ENCODE measurements around the gene PAPOLA.

- TF ChIP-seq, protein P1, sequence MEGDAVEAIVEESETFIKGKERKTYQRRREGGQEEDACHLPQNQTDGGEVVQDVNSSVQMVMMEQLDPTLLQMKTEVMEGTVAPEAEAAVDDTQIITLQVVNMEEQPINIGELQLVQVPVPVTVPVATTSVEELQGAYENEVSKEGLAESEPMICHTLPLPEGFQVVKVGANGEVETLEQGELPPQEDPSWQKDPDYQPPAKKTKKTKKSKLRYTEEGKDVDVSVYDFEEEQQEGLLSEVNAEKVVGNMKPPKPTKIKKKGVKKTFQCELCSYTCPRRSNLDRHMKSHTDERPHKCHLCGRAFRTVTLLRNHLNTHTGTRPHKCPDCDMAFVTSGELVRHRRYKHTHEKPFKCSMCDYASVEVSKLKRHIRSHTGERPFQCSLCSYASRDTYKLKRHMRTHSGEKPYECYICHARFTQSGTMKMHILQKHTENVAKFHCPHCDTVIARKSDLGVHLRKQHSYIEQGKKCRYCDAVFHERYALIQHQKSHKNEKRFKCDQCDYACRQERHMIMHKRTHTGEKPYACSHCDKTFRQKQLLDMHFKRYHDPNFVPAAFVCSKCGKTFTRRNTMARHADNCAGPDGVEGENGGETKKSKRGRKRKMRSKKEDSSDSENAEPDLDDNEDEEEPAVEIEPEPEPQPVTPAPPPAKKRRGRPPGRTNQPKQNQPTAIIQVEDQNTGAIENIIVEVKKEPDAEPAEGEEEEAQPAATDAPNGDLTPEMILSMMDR (IDR thresholded peaks at IDR 0.05), result no peak
- TF ChIP-seq POLR2AphosphoS5 (IDR thresholded peaks at IDR 0.05) (no peak), POLR2A (IDR thresholded peaks at IDR 0.05) (no peak)
Measured at GRCh38 chr14:96489327-96489726, 12.9 kb upstream of the PAPOLA start.

Measured in gastroesophageal sphincter (tissue), 3 donors.